B cell (primary cell): ENCODE data around the gene OPRPN. TPM values are rescaled to one million over a fixed set of nuclear protein-coding genes. Genes with fewer than 3 reads are reported as not detected.

Source experiments
- ATAC-seq: fragments of 200-7000 bp; cut with Tn5 transposase; one replicate; pipeline ENCODE4 v1.10.0; 2021; ENCODE audit warnings: low read depth, mild to moderate bottlenecking, moderate number of reproducible peaks, moderate library complexity
- CTCF ChIA-PET: fragments of 350-600 bp; sonication (Branson Sonifier 250); formaldehyde crosslinking; loops from one replicate; lab custom pipeline; 2021; ENCODE audit warnings: antibody characterized with exemption, inconsistent platforms; lab: Charles Lee
- POLR2A ChIA-PET: fragments of 350-600 bp; sonication (Branson Sonifier 250); formaldehyde crosslinking; loops from one replicate; lab custom pipeline; 2021; ENCODE audit warnings: antibody characterized with exemption; lab: Charles Lee
- DNase-seq: peaks from one replicate; pipeline ENCODE4 v3.0.0; 2013
- H2AFZ ChIP-seq: 2 replicates; pipeline ENCODE4 v1.6.1; 2012; ENCODE audit warnings: mild to moderate bottlenecking, low read depth, low read length; ENCODE audit not compliant: insufficient read depth, poor library complexity, severe bottlenecking
- H3K27ac ChIP-seq, 2 donors: 1 replicate in 1 of 2; 2 replicates in 1 of 2; pipeline ENCODE4 v1.5.1; 2012 to 2013; ENCODE audit warnings: low read length in 2 of 2, mild to moderate bottlenecking in 2 of 2, moderate library complexity in 1 of 2
- H3K27me3 ChIP-seq, 4 experiments: fragments of 200-600 bp in 1 of 4; sonication (generic) in 1 of 4; replicated peaks in 1 of 4; 1 replicate in 2 of 4; 2 replicates in 2 of 4; pipeline versions ENCODE4 v1.6.1 to v1.7.0; 2013 to 2016; ENCODE audit warnings: low read length in 3 of 4, mild to moderate bottlenecking in 2 of 4, mixed read lengths in 1 of 4, moderate library complexity in 1 of 4; ENCODE audit not compliant: insufficient read depth in 4 of 4, control insufficient read depth in 3 of 4; ENCODE audit errors: control extremely low read depth in 1 of 4
- H3K36me3 ChIP-seq, 2 experiments: replicated peaks in 1 of 2; 1 replicate in 1 of 2; 2 replicates in 1 of 2; pipeline versions ENCODE4 v1.6.1 to v1.7.1; 2013; ENCODE audit warnings: low read length in 1 of 2; ENCODE audit not compliant: insufficient read depth in 2 of 2, control insufficient read depth in 1 of 2; ENCODE audit errors: control extremely low read depth in 1 of 2, extremely low read depth in 1 of 2
- H3K4me1 ChIP-seq, 2 donors: fragments of 200-600 bp in 1 of 2; sonication (generic) in 1 of 2; 1 replicate in 1 of 2; 2 replicates in 1 of 2; pipeline versions ENCODE4 v1.5.1 to v1.6.1; 2013 to 2017; ENCODE audit warnings: low read length in 2 of 2; ENCODE audit not compliant: control insufficient read depth in 2 of 2, insufficient read depth in 2 of 2
- H3K4me2 ChIP-seq: replicated peaks from 2 replicates; pipeline ENCODE3; 2012; ENCODE audit warnings: mild to moderate bottlenecking, low read depth, low read length; ENCODE audit not compliant: poor library complexity, severe bottlenecking
- H3K4me3 ChIP-seq, 5 experiments: fragments of 200-600 bp in 1 of 5; sonication (generic) in 1 of 5; 1 replicate in 3 of 5; 2 replicates in 2 of 5; pipeline versions ENCODE4 v1.5.1 to v1.7.0; 2011 to 2016; ENCODE audit warnings: low read length in 4 of 5, mild to moderate bottlenecking in 4 of 5, low read depth in 2 of 5, control low read depth in 1 of 5, moderate library complexity in 1 of 5; ENCODE audit not compliant: insufficient read depth in 1 of 5; ENCODE audit errors: control extremely low read depth in 1 of 5, extremely low read depth in 1 of 5
- H3K79me2 ChIP-seq: fragments of 200-600 bp; sonication (generic); one replicate; pipeline ENCODE4 v1.6.0; 2016; ENCODE audit warnings: low read length; ENCODE audit not compliant: control insufficient read depth, insufficient read depth
- H3K9ac ChIP-seq: fragments of 200-600 bp; sonication (generic); 2 replicates; pipeline ENCODE4 v1.6.1; 2017; ENCODE audit warnings: mild to moderate bottlenecking, low read length, moderate library complexity
- H3K9me3 ChIP-seq, 3 donors: one replicate each; pipeline versions ENCODE4 v1.6.1 to v1.7.1; 2013; ENCODE audit warnings: low read length in 2 of 3; ENCODE audit not compliant: control insufficient read depth in 2 of 3, insufficient read depth in 1 of 3; ENCODE audit errors: control extremely low read depth in 1 of 3
- H4K20me1 ChIP-seq: 2 replicates; pipeline ENCODE4 v1.6.0; 2012; ENCODE audit warnings: mild to moderate bottlenecking, low read length; ENCODE audit not compliant: insufficient read depth, control insufficient read depth, poor library complexity, severe bottlenecking
- H3K27ac Mint-ChIP-seq: one replicate; pipeline ENCODE4 v1.8.0; 2021; ENCODE audit warnings: mixed read lengths
- H3K27me3 Mint-ChIP-seq: one replicate; pipeline ENCODE4 v1.8.0; 2021; ENCODE audit warnings: mixed read lengths
- H3K4me1 Mint-ChIP-seq: one replicate; pipeline ENCODE4 v1.8.0; 2021; ENCODE audit warnings: mixed read lengths
- H3K4me3 Mint-ChIP-seq: one replicate; pipeline ENCODE4 v1.8.0; 2021; ENCODE audit warnings: mixed read lengths
- H3K9me3 Mint-ChIP-seq: one replicate; pipeline ENCODE4 v1.8.0; 2022; ENCODE audit warnings: mixed read lengths; ENCODE audit not compliant: insufficient read depth
- EZH2 ChIP-seq: IDR thresholded peaks from 2 replicates; pipeline ENCODE4 v1.6.1; 2012; ENCODE audit warnings: borderline replicate concordance, low read depth, mild to moderate bottlenecking, moderate library complexity, low read length; ENCODE audit not compliant: insufficient read depth, poor library complexity, severe bottlenecking
- WGBS: methylation state at CpG from one replicate; pipeline ENCODE4 v1.1.5; 2013; ENCODE audit warnings: missing lambda C conversion rate; ENCODE audit not compliant: insufficient coverage; 5-methylcytosine and 5-hydroxymethylcytosine counted together
- intact Hi-C: fragments of 100-400 bp; cut with micrococcal nuclease; formaldehyde crosslinking; loops from one replicate; pipeline ENCODE4 v1.10.0; 2022
- polyA plus RNA-seq: library from polyadenylated mRNA; depleted of rRNA; stranded (reverse); fragments of >200 nt; gene quantifications from 2 replicates; pipeline ENCODE4 v1.2.3, GENCODE V29; 2012
- total RNA-seq, 2 donors: library from RNA; stranded (reverse); fragments of 120-200 nt in 1 of 2; gene quantifications; 1 replicate in 1 of 2; 2 replicates in 1 of 2; pipeline versions ENCODE4 v1.2.3 to v1.2.4, GENCODE V29; 2013 to 2022
- TF ChIP-seq, protein P1 (sequence below): fragments of 200-600 bp; IDR thresholded peaks from one replicate; pipeline ENCODE4 v1.8.0; 2022; ENCODE audit warnings: antibody characterized with exemption, mild to moderate bottlenecking

OPRPN gene
- total and polyA plus RNA-seq, 2 donors (not counting 1 experiment from before 2014, with no cell fraction given), result not detected

- H3K4me2 ChIP-seq, result no peak overlapping the region
- POLR2A ChIA-PET, result no interaction called here
- no peaks in the 10 kb centered on the region for H3K27me3 Mint-ChIP-seq
- no peaks in the 10 kb centered on the region for H4K20me1 ChIP-seq
- no peak overlapping the region for H3K9ac ChIP-seq
- H3K79me2 ChIP-seq, result no peaks in the 10 kb centered on the region
- H3K27ac Mint-ChIP-seq, result no peak overlapping the region
- TF ChIP-seq, protein P1, sequence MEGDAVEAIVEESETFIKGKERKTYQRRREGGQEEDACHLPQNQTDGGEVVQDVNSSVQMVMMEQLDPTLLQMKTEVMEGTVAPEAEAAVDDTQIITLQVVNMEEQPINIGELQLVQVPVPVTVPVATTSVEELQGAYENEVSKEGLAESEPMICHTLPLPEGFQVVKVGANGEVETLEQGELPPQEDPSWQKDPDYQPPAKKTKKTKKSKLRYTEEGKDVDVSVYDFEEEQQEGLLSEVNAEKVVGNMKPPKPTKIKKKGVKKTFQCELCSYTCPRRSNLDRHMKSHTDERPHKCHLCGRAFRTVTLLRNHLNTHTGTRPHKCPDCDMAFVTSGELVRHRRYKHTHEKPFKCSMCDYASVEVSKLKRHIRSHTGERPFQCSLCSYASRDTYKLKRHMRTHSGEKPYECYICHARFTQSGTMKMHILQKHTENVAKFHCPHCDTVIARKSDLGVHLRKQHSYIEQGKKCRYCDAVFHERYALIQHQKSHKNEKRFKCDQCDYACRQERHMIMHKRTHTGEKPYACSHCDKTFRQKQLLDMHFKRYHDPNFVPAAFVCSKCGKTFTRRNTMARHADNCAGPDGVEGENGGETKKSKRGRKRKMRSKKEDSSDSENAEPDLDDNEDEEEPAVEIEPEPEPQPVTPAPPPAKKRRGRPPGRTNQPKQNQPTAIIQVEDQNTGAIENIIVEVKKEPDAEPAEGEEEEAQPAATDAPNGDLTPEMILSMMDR, result no peak
- no peak for TF ChIP-seq EZH2
- H3K27ac ChIP-seq, result no peak overlapping the region
- intact Hi-C loops, result no loop called here
- no peak overlapping the region for H2AFZ ChIP-seq
- H3K36me3 ChIP-seq, result no peaks in the 10 kb centered on the region
- H3K4me3 Mint-ChIP-seq, result no peak overlapping the region
- H3K4me3 ChIP-seq, result no peak overlapping the region
- ATAC-seq (no peak), DNase-seq (no peak)
- H3K4me1 Mint-ChIP-seq, result no peaks in the 10 kb centered on the region
- H3K27me3 ChIP-seq, result no peaks in the 10 kb centered on the region
- CTCF ChIA-PET, result no interaction called here
- no peaks in the 10 kb centered on the region for H3K9me3 Mint-ChIP-seq
- no peaks in the 10 kb centered on the region for H3K4me1 ChIP-seq
- H3K9me3 ChIP-seq, result peaks cover 0 to 1% (median 0%) of the 10 kb centered on the region in 3 donors
- WGBS, result no CpG with 5 or more reads among the region's 3 CpGs
These were observed 38.6 kb upstream of the OPRPN start for GRCh38 chr4:70359115-70359661.

- no peak within 1 kb of the TSS for H3K27ac ChIP-seq
- ChIA-PET CTCF (no interaction called here), POLR2A (no interaction called here)
- no peak for DNase-seq
- no peaks in the 10 kb centered on the region for H3K27me3 Mint-ChIP-seq
- no peaks in the 10 kb centered on the region for H3K27me3 ChIP-seq
- no peak within 1 kb of the TSS for H3K27ac Mint-ChIP-seq
- no peak within 1 kb of the TSS for H3K4me2 ChIP-seq
- no peak within 1 kb of the TSS for H3K9ac ChIP-seq
- no peaks in the 10 kb centered on the region for H3K4me1 Mint-ChIP-seq
- no peak for ATAC-seq
- H3K36me3 ChIP-seq, result no peaks in the 10 kb centered on the region
- H3K4me3 ChIP-seq, result no peak within 1 kb of the TSS
- no peaks in the 10 kb centered on the region for H4K20me1 ChIP-seq
- H3K4me1 ChIP-seq, result no peaks in the 10 kb centered on the region
- TF ChIP-seq, protein P1, result no peak
- TF ChIP-seq EZH2, result no peak
- peaks cover 0 to 1% (median 0%) of the 10 kb centered on the region in 3 donors for H3K9me3 ChIP-seq
- 57% methylated on average over 1 of the region's 3 CpGs for whole genome bisulfite sequencing
- no peak within 1 kb of the TSS for H2AFZ ChIP-seq
- no peaks in the 10 kb centered on the region for H3K9me3 Mint-ChIP-seq
- H3K4me3 Mint-ChIP-seq, result no peak within 1 kb of the TSS
- H3K79me2 ChIP-seq, result no peaks in the 10 kb centered on the region
- intact Hi-C loops, result no loop called here
These were observed 37.3 kb upstream of the OPRPN start, which contains the start of gene SMR3A for GRCh38 chr4:70360460-70360859. TSS of gene SMR3A (plus strand) at chr4:70360760. CDS start at chr4:70362116, 1,356 bp downstream.
